ENCODE data around the gene NAA35. TPM values are rescaled to one million over a fixed set of nuclear protein-coding genes. Genes with fewer than 3 reads are reported as not detected.

Gene NAA35
- polyA plus RNA-seq, 2 of the 4 experiments (the other 2 are of a cell fraction): 24.9 to 42.4 TPM

DNA sequence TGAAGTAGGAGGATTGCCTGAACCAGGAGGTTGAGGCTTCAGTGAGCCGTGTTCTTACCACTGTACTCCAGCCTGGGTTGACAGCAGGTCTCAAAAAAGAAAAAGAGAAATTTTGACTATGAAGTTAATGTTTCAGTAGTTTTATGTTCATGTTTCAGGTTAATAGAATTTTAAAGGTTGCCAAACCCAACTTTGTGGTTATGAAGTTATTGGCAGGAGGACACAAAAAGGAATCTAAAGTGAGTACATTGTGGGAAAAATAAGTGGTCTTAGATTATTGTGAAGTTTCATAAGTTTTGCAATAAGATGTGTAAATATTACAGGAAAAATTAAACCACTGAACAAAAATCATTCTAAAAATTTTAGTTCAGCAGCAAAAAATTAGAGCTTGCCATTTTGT is 79.8 kb downstream of the NAA35 start:
- Histone ChIP-seq H3K4me1 (no peaks in the 10 kb centered on the region), H3K9me3 (no peaks in the 10 kb centered on the region), H3K4me2 (no peak overlapping the region), H3K4me3 (no peak overlapping the region), H3K27ac (no peak overlapping the region)
- WGBS (ENCODE audit: missing lambda C conversion rate): 100% methylated on average over 1 of the region's 1 CpG
- ChIA-PET POLR2A (no interaction called here), CTCF (interaction anchor here (1.1 to 1.4 kb wide), 2 partner anchors 12 to 16 kb away, joined by 3 read pairs; no protein-coding TSS in a partner anchor)
- no peak for TF ChIP-seq HOXB13 (CRISPR knock-in tag; IDR thresholded peaks at IDR 0.05; ENCODE audit: low read depth)
- TF ChIP-seq RARB (CRISPR knock-in tag; IDR thresholded peaks at IDR 0.05): no peak
- TF ChIP-seq EHF (CRISPR knock-in tag; IDR thresholded peaks at IDR 0.05): no peak
- FAIRE-seq (no peak), DNase-seq (ENCODE audit: low read depth in 1 of 2, low spot score in 1 of 2) (no peak), ATAC-seq (no peak)

- H3K4me1 ChIP-seq: no peaks in the 10 kb centered on the region
- FAIRE-seq: no peak
- H3K9me3 ChIP-seq: no peaks in the 10 kb centered on the region
- ATAC-seq: no peak
- H3K27ac ChIP-seq: no peak overlapping the region
- WGBS (ENCODE audit: missing lambda C conversion rate): 86% methylated on average over 6 of the region's 6 CpGs
- DNase-seq (ENCODE audit: low read depth in 1 of 2, low spot score in 1 of 2): no peak
- ChIA-PET CTCF (interaction anchor here (1.1 to 1.4 kb wide), 2 partner anchors 11 to 16 kb away, joined by 3 read pairs; no protein-coding TSS in a partner anchor), POLR2A (no interaction called here)
- H3K4me3 ChIP-seq: no peak overlapping the region
- TF ChIP-seq, protein P1, sequence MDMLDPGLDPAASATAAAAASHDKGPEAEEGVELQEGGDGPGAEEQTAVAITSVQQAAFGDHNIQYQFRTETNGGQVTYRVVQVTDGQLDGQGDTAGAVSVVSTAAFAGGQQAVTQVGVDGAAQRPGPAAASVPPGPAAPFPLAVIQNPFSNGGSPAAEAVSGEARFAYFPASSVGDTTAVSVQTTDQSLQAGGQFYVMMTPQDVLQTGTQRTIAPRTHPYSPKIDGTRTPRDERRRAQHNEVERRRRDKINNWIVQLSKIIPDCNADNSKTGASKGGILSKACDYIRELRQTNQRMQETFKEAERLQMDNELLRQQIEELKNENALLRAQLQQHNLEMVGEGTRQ (IDR thresholded peaks at IDR 0.05): no peak
- TF ChIP-seq, protein P2, sequence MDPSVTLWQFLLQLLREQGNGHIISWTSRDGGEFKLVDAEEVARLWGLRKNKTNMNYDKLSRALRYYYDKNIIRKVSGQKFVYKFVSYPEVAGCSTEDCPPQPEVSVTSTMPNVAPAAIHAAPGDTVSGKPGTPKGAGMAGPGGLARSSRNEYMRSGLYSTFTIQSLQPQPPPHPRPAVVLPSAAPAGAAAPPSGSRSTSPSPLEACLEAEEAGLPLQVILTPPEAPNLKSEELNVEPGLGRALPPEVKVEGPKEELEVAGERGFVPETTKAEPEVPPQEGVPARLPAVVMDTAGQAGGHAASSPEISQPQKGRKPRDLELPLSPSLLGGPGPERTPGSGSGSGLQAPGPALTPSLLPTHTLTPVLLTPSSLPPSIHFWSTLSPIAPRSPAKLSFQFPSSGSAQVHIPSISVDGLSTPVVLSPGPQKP (IDR thresholded peaks at IDR 0.05; ENCODE audit: low read depth, low read length): no peak
- TF ChIP-seq REST (IDR thresholded peaks at IDR 0.05): no peak
- no peak overlapping the region for H3K4me2 ChIP-seq
Observed at GRCh38 chr9:86021166-86021565, 80.2 kb downstream of the NAA35 start.

DNA sequence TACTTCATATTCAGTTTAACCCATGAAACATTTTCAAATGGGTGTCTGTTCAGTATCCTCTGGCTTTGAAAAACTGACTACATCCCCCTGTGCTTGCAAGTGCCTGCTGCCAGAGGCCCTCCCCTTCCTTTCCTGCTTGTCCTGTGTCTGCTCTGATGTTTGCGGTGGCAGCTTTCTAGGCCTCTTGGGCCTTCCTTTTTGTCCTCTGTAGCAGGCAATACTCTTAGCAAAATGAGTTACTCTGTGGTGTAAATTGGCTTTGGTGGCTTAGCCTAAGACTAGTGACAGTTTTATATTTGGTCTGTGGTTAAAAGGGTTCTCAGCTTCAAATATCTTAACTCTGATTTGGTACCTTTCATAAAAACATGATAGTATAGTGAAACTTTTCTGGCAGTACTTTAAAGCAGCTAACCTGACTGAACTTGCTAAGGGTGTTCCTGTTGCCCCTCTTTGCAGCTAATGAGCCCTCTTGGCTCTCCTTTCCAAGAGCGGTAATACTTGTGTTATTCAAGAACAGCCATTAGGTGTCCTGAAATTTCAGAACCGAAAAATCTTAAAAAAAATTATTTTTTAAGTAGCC is 81.8 kb downstream of the NAA35 start:
- FAIRE-seq: no peak
- CTCF ChIA-PET: interaction anchor here (0.6 to 1.6 kb wide), 2 partner anchors 12 to 72 kb away, joined by 4 read pairs; no protein-coding TSS in a partner anchor
- WGBS (ENCODE audit: missing lambda C conversion rate): 90% methylated on average over 3 of the region's 3 CpGs

More for the DNA sequence above, 81.8 kb downstream of the NAA35 start:
- no peaks in the 10 kb centered on the region for H3K4me1 ChIP-seq
- TF ChIP-seq RAD21 (conservative IDR thresholded peaks at IDR 0.05 in 1 of 2, IDR thresholded peaks at IDR 0.05 in 1 of 2) (no peak), HES2 (IDR thresholded peaks at IDR 0.05) (no peak), RFX5 (IDR thresholded peaks at IDR 0.05) (no peak), TFCP2L1 (CRISPR knock-in tag; IDR thresholded peaks at IDR 0.05) (no peak), CEBPB (IDR thresholded peaks at IDR 0.05) (no peak), POLR2AphosphoS2 (conservative IDR thresholded peaks at IDR 0.05; ENCODE audit: low read length) (no peak), TP53 (CRISPR knock-in tag; IDR thresholded peaks at IDR 0.05) (no peak), NR3C1 (IDR thresholded peaks at IDR 0.05) (no peak), RCOR1 (IDR thresholded peaks at IDR 0.05; ENCODE audit: low read depth, low read length) (no peak), HDAC2 (IDR thresholded peaks at IDR 0.05) (no peak), NFE2L2 (conservative IDR thresholded peaks at IDR 0.05; ENCODE audit: low read length) (no peak), ZC3H11A (IDR thresholded peaks at IDR 0.05) (no peak), MYC (IDR thresholded peaks at IDR 0.05; ENCODE audit: borderline replicate concordance, low read length) (no peak), EHMT2 (IDR thresholded peaks at IDR 0.05; ENCODE audit: low read depth) (no peak), KDM1A (IDR thresholded peaks at IDR 0.05; ENCODE audit: low read depth) (no peak)
- TF ChIP-seq, protein P3, sequence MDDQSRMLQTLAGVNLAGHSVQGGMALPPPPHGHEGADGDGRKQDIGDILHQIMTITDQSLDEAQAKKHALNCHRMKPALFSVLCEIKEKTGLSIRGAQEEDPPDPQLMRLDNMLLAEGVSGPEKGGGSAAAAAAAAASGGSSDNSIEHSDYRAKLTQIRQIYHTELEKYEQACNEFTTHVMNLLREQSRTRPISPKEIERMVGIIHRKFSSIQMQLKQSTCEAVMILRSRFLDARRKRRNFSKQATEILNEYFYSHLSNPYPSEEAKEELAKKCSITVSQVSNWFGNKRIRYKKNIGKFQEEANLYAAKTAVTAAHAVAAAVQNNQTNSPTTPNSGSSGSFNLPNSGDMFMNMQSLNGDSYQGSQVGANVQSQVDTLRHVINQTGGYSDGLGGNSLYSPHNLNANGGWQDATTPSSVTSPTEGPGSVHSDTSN (IDR thresholded peaks at IDR 0.05): no peak
- TF ChIP-seq, protein P2 (IDR thresholded peaks at IDR 0.05; ENCODE audit: low read depth, low read length): no peak
- DNase-seq (ENCODE audit: low read depth in 1 of 2, low spot score in 1 of 2) (no peak), ATAC-seq (no peak)
- H3K4me3 ChIP-seq: no peak overlapping the region
- H3K27ac ChIP-seq: no peak overlapping the region
- no peaks in the 10 kb centered on the region for H3K9me3 ChIP-seq
- POLR2A ChIA-PET: no interaction called here
- no peak overlapping the region for H3K4me2 ChIP-seq
